Prostate gland (tissue), 2 donors: ENCODE measurements around the gene CLEC16A. TPM values are rescaled to one million over a fixed set of nuclear protein-coding genes. Genes with fewer than 3 reads are reported as not detected.

ENCODE experiments used
- DNase-seq: peaks from one replicate; pipeline ENCODE4 v3.0.0-alpha.2; 2019; ENCODE audit warnings: low spot score
- H3K27ac ChIP-seq, 2 donors: fragments of 200-600 bp; sonication (generic); 2 replicates each; pipeline ENCODE4 v1.5.1; 2017 to 2019
- H3K27me3 ChIP-seq: fragments of 200-600 bp; sonication (generic); replicated peaks from 2 replicates; pipeline ENCODE4 v1.5.1; 2019; ENCODE audit not compliant: insufficient read depth
- H3K36me3 ChIP-seq, 2 donors: fragments of 200-600 bp; sonication (generic); 1 replicate in 1 of 2; 2 replicates in 1 of 2; pipeline versions ENCODE4 v1.5.1 to v1.8.1; 2017 to 2019
- H3K4me1 ChIP-seq: fragments of 200-600 bp; sonication (generic); replicated peaks from 2 replicates; pipeline ENCODE4 v1.5.1; 2019
- H3K4me3 ChIP-seq, 2 donors: fragments of 200-600 bp; sonication (generic); 2 replicates each; pipeline ENCODE4 v1.5.1; 2017 to 2019
- H3K9me3 ChIP-seq: fragments of 200-600 bp; sonication (generic); 2 replicates; pipeline ENCODE4 v1.5.1; 2017
- POLR2A ChIP-seq: fragments of 450-650 bp; IDR thresholded peaks from one replicate; pipeline ENCODE4 v1.6.1; 2016; ENCODE audit warnings: antibody characterized with exemption, mild to moderate bottlenecking
- POLR2AphosphoS5 ChIP-seq: sonication (generic); formaldehyde crosslinking; IDR thresholded peaks from one replicate; pipeline ENCODE4 v1.6.1; 2017; ENCODE audit warnings: antibody characterized with exemption
- WGBS: methylation state at CpG from one replicate; pipeline ENCODE4 v1.1.5; 2018; 5-methylcytosine and 5-hydroxymethylcytosine counted together
- intact Hi-C: fragments of 100-400 bp; cut with DNase I; formaldehyde crosslinking; loops from one replicate; pipeline ENCODE4 v1.14.2; 2022
- total RNA-seq, 2 donors: library from RNA; depleted of rRNA; stranded (reverse); fragments of >200 nt; gene quantifications; one replicate each; pipeline ENCODE4 v1.1.0, GENCODE V29; 2016
- TF ChIP-seq, protein P1 (sequence below), 4 experiments: fragments of 200-600 bp in 2 of 4; fragments of 450-650 bp in 2 of 4; sonication (generic) in 2 of 4; IDR thresholded peaks; 1 replicate in 3 of 4; 2 replicates in 1 of 4; pipeline ENCODE4 v1.5.1; 2016 to 2019; ENCODE audit warnings: antibody characterized with exemption in 4 of 4, mild to moderate bottlenecking in 2 of 4, moderate library complexity in 2 of 4

CLEC16A gene
- total RNA-seq, 2 donors from 2014 or later: 26.1 to 52.2 TPM

DNA sequence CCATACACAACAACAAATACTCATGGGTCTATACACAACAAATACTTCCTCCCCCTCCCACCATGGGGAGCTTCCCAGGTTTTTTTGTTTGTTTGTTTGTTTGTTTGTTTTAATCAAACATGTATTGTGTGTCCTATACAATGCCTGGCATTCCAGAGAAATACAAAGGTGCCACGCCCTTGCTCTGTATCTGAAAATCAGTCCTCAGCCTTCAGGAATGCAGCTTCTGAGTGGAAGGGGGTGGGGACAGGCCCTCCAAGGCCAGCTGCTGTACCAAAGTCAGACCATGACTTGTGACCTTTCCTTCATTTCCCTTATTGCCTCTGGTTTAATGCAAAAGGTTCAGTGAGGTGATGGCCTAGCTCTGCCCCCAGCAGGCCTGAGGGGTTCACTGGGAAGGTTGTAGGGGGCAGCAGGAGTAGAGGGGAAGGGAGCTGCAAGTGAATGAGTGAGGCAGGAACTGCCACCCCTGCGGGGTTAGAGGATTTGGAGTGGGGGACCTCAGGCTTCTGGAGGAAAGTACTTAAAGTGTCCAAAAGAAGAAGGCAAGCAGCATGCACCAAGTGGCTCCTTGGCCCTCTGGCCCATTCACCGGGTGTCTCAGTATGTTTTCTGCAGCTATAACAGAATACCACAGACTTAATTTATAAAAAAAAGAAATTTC, 105.2 kb downstream of the CLEC16A start:
- no peak for DNase-seq
- no peak for TF ChIP-seq POLR2AphosphoS5
- TF ChIP-seq POLR2A: no peak
- TF ChIP-seq, protein P1, sequence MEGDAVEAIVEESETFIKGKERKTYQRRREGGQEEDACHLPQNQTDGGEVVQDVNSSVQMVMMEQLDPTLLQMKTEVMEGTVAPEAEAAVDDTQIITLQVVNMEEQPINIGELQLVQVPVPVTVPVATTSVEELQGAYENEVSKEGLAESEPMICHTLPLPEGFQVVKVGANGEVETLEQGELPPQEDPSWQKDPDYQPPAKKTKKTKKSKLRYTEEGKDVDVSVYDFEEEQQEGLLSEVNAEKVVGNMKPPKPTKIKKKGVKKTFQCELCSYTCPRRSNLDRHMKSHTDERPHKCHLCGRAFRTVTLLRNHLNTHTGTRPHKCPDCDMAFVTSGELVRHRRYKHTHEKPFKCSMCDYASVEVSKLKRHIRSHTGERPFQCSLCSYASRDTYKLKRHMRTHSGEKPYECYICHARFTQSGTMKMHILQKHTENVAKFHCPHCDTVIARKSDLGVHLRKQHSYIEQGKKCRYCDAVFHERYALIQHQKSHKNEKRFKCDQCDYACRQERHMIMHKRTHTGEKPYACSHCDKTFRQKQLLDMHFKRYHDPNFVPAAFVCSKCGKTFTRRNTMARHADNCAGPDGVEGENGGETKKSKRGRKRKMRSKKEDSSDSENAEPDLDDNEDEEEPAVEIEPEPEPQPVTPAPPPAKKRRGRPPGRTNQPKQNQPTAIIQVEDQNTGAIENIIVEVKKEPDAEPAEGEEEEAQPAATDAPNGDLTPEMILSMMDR (IDR thresholded peaks at IDR 0.05): no peak
- peaks cover 0 to 5% of the 10 kb centered on the region in 2 donors for H3K36me3 ChIP-seq
- WGBS: 94% methylated on average over 3 of the region's 3 CpGs
- intact Hi-C loops: no loop called here
- no peaks in the 10 kb centered on the region for H3K27me3 ChIP-seq
- H3K4me3 ChIP-seq: no peak overlapping the region
- no peaks in the 10 kb centered on the region for H3K4me1 ChIP-seq
- no peaks in the 10 kb centered on the region for H3K9me3 ChIP-seq
- H3K27ac ChIP-seq: no peak overlapping the region

- no peak for TF ChIP-seq POLR2AphosphoS5
- TF ChIP-seq, protein P1 (IDR thresholded peaks at IDR 0.05): no peak
- no peak for TF ChIP-seq POLR2A
- no peaks in the 10 kb centered on the region for H3K9me3 ChIP-seq
- H3K4me1 ChIP-seq: no peaks in the 10 kb centered on the region
- 91% methylated on average over 7 of the region's 7 CpGs for WGBS
- no peak for DNase-seq
- intact Hi-C loops: no loop called here
- H3K4me3 ChIP-seq: no peak overlapping the region
- no peak overlapping the region for H3K27ac ChIP-seq
- no peaks in the 10 kb centered on the region for H3K27me3 ChIP-seq
- H3K36me3 ChIP-seq: peaks cover 0 to 5% of the 10 kb centered on the region in 2 donors
Observed at GRCh38 chr16:11050536-11050935, 106.2 kb downstream of the CLEC16A start.

DNA sequence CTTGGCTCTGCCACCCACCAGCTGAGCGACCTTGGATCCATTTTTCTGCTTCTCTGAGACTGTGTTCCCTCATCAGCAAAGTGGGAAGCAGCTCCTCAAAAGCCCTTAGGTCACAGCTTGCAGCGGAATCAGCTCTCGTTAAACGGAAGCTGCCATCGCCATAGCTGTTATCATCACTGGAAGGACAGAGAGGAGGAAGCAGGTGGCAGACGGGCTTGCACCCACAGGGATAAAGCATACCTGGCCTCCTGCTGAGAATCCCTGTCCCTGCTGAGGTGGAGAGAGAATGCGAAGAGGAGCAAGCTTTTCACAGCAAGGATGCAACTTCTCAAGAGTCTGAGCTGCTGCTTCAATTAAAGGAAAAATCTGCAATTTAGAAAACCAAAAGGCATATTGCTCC, 106.6 kb downstream of the CLEC16A start:
- intact Hi-C loops: no loop called here
- no peak overlapping the region for H3K4me3 ChIP-seq
- H3K9me3 ChIP-seq: no peaks in the 10 kb centered on the region
- H3K27ac ChIP-seq: no peak overlapping the region
- DNase-seq: no peak
- H3K4me1 ChIP-seq: no peaks in the 10 kb centered on the region
- H3K36me3 ChIP-seq: peaks cover 0 to 5% of the 10 kb centered on the region in 2 donors
- H3K27me3 ChIP-seq: no peaks in the 10 kb centered on the region
- WGBS: 89% methylated on average over 7 of the region's 7 CpGs
- TF ChIP-seq POLR2A (no peak), POLR2AphosphoS5 (no peak)

DNA sequence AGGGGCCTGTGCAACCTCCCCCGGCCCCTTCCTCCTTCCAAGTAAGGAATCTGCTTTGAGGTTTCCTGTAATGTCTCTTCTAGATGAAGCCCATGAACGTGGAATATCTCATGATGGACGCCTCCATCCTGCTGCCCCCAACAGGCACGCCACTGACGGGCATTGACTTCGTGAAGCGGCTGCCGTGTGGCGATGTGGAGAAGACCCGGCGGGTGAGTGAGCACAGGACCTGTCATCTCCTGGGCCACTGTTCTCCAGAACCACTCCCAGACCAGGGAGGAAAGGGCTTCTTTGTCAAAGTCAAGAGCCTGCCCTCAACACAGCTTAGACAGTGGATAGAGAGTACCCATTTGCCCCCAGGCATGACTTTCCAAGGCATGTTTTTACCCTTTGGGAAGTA, 107.1 kb downstream of the CLEC16A start:
- intact Hi-C loops: no loop called here
- WGBS: 94% methylated on average over 11 of the region's 11 CpGs
- no peak overlapping the region for H3K27ac ChIP-seq

DNA sequence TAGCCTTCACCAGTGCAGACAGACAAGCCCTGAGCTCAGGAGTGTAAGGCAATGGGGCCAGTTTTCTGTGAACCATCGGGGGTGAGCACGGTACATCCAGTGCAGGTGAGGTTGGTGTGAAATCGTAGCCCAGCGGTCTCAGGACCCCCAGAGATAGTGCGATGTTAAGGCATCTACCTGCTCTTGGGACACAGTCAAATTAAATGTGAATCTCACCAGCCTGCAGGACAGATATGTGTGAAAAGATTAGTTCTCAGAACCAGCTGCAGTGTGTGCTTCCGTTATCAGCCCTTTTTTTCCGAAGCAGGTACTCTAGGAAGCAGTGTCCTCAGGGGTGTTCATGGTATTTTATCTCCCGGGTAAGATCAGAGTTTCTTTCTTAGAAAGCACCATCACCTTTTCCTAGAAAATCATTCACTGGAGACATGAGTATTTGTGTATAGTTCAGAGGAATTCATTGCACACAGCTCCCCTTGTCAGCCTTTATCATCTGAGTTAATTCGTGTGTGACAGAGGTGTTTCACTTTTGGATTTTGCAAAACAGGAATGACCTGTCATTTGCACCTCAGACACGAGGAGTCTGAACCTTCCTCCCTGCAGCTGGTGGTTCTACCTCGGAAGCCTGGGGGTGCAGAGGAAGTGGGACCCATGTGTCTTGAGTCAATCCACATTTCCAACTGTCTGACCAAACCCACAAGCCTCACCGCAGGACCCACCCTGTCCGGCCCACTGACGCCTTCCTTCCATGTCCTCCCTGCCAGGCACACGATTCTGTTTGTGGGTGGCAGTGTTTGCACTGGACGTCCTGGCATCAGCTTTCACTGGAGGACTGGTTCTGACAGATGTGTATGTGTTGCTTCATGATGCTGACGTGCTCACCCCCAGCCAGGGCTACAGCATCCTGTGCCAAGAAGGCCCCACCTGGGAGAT, 107.8 kb downstream of the CLEC16A start:
- Histone ChIP-seq H3K27me3 (no peaks in the 10 kb centered on the region), H3K4me1 (no peaks in the 10 kb centered on the region), H3K4me3 (no peak overlapping the region), H3K27ac (no peak overlapping the region), H3K36me3 (peaks cover 0 to 5% of the 10 kb centered on the region in 2 donors), H3K9me3 (no peaks in the 10 kb centered on the region)
- TF ChIP-seq, protein P1 (IDR thresholded peaks at IDR 0.05): no peak
- TF ChIP-seq POLR2AphosphoS5: no peak
- intact Hi-C loops: no loop called here
- DNase-seq: no peak
- WGBS: 67% methylated on average over 17 of the region's 17 CpGs

More for the DNA sequence above, 107.1 kb downstream of the CLEC16A start:
- Histone ChIP-seq H3K27me3 (no peaks in the 10 kb centered on the region), H3K9me3 (no peaks in the 10 kb centered on the region), H3K4me1 (no peaks in the 10 kb centered on the region), H3K4me3 (no peak overlapping the region), H3K36me3 (peaks cover 0 to 5% of the 10 kb centered on the region in 2 donors)
- no peak for DNase-seq
- TF ChIP-seq, protein P1 (IDR thresholded peaks at IDR 0.05): no peak
- no peak for TF ChIP-seq POLR2AphosphoS5
- TF ChIP-seq POLR2A: no peak
